ENCODE results near the gene DNAH2.

Gene DNAH2

GRCh38 chr17:7838090-7839075, 120.8 kb downstream of the DNAH2 start:
- peak in 24 of 51 donors; percentile 8 to 77 (median 50) for DNase-seq

- no peak for DNase-seq
Measured at GRCh38 chr17:7839190-7839875, 121.8 kb downstream of the DNAH2 start.

- no peak for DNase-seq
Measured at GRCh38 chr17:7839876-7840261, 122.3 kb downstream of the DNAH2 start.

- no peak for DNase-seq
Measured at GRCh38 chr17:7840441-7840840, 122.9 kb downstream of the DNAH2 start.

GRCh38 chr17:7840875-7841274, 123.3 kb downstream of the DNAH2 start:
- DNase-seq = no peak

- peak in 46 of 51 donors; percentile 54 to 95 (median 87) for DNase-seq
Measured at GRCh38 chr17:7841396-7841914, 123.9 kb downstream of the DNAH2 start.

GRCh38 chr17:7841915-7842379, 124.4 kb downstream of the DNAH2 start:
- peak; percentile 68 to 95 (median 89) for DNase-seq

GRCh38 chr17:7842380-7843256, 125.1 kb downstream of the DNAH2 start:
- peak in 37 of 51 donors; percentile 32 to 92 (median 65) for DNase-seq

GRCh38 chr17:7843257-7843535, 125.7 kb downstream of the DNAH2 start:
- peak in 3 of 51 donors; percentile 62 to 68 (median 63) for DNase-seq

- DNase-seq = peak in 47 of 51 donors; percentile 35 to 88 (median 67)
Measured at GRCh38 chr17:7843536-7844291, 126.2 kb downstream of the DNAH2 start.

GRCh38 chr17:7844292-7845154, 127.0 kb downstream of the DNAH2 start:
- DNase-seq = peak in 50 of 51 donors; percentile 50 to 96 (median 89)

- DNase-seq = no peak
Measured at GRCh38 chr17:7845359-7846062, 128.0 kb downstream of the DNAH2 start.

GRCh38 chr17:7846063-7846735, 128.7 kb downstream of the DNAH2 start:
- DNase-seq = no peak

- DNase-seq = no peak
Measured at GRCh38 chr17:7846765-7847661, 129.5 kb downstream of the DNAH2 start.

- DNase-seq = no peak
Measured at GRCh38 chr17:7848131-7848579, 130.6 kb downstream of the DNAH2 start.

GRCh38 chr17:7848739-7849129, 131.2 kb downstream of the DNAH2 start:
- DNase-seq = no peak
